Fibroblast of gingiva (primary cell): ENCODE measurements around the gene UVRAG.
"Not testable (repeated sequence)": the region's sequence is repeated elsewhere in the genome, so short reads cannot be mapped to it uniquely, and the experiment has no call there.

Source experiments
- DNase-seq: peaks from one replicate; pipeline ENCODE4 v3.0.0-alpha.2; 2011; ENCODE audit warnings: low read depth

Gene UVRAG

DNA sequence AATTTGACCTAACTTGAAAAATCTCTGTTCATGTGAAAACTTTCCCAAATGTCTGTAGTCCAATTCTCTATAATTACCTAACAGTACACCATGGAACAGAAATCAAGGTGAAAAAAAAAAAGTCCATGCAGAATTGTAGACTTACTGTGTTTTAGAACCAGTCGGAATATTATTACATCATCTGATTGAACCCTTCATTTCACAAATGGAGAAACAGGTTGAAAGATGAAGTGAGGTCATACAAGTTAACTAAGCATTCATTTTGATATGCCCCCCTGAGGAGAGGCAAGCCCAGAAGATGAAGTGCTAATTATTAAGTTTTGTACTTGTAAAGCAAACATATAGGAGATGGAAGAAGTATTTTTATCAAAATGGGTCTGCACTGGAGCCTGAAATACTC lies 211.9 kb downstream of the UVRAG start:
- DNase-seq, result no peak

GRCh38 chr11:76030286-76030685 lies 215.3 kb downstream of the UVRAG start:
- DNase-seq, result peak; percentile 38

DNA sequence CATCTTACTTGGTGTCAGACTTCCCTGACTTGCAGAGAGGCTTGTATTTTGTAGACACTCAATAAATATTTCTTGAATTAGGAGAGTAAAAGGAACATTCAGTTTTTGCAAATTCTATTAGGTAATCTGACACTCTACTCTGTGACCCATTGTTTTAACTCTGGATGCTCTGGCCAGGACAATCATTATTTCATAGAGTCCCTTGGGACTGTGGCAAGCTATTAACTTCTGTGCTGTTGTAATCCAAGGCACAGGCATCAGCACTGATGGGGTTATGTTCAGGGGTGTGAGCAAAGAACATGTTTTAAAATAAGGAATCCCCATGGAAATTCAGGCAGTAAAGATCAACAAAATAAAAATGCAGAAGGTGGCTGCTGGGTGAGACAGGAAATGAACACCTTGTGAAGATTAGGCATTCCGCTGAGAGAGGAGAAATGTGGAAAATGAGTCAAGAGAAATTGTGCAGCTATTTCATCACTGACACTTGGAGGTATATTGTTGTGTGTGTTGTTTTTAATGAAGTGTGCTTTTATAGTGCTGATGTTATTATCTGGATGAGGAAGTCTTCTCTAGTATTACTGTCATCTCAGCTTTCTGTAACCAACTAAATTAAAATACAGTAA lies 216.1 kb downstream of the UVRAG start:
- DNase-seq, result peak; percentile 87

GRCh38 chr11:76033699-76034098 lies 218.7 kb downstream of the UVRAG start:
- no peak for DNase-seq

DNA sequence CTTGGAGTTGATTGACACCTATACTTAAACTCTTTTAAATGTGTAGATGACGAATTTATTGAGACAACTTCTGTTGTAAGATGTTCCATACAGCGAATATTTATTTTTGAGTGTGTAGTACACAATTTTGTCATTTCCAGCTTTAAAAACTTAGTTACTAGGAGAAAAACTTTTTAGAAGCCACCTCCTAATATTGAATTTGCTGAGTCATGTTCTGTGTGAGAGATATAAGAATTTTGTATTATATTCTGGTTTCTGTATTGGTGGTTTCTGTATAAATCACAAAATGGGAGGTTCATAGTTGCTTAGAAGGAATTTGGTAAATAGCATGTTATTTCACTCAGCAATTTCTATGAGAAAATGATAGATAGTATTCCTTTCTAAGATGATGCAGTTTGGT lies 220.0 kb downstream of the UVRAG start:
- DNase-seq, result no peak

DNA sequence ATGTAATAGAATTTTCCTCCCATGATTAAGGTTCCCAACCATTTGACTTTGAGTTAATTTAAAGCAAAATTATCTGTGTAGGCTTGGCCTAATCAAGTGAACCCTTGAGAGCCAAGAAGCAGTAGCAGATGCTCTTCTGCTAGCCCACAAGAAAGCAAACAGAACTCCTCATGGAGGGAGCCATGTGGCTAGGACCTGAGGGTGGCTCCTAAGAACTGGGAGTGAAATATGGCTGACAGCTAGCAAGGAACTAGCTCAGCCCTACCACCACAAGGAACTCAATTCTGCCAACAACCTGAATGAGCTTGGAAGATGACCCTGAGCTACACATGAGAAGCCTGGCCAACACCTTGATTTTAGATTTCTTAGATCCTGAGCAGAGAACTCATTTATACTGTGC lies 223.6 kb downstream of the UVRAG start:
- DNase-seq, result no peak

GRCh38 chr11:76041208-76041607 lies 226.2 kb downstream of the UVRAG start:
- no peak for DNase-seq

GRCh38 chr11:76044750-76045320 lies 229.8 kb downstream of the UVRAG start:
- no peak for DNase-seq

DNA sequence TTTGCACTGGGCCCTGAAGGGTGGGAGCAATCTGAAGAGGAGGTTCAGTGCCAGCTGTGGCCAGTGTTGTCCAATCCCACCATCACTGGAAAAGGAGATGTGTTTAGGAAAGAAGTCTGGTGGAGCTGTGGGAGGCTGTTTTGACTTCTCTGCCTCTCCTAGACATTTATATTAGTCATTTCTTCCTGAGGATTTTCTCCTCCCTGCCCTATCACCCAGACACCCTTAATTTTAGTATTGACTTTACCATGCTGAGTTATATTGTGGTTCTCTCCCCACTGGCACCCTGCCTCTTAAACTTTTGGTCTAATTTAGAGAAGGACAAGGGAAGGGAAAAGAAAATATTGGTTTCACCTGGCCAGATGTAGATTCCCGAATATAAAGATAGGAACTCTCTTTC lies 232.2 kb downstream of the UVRAG start:
- DNase-seq, result no peak

- DNase-seq, result peak; percentile 54
These were observed 232.8 kb downstream of the UVRAG start for GRCh38 chr11:76047766-76048165.

GRCh38 chr11:76048763-76049162 lies 233.8 kb downstream of the UVRAG start:
- no peak for DNase-seq

GRCh38 chr11:76049511-76049910 lies 234.5 kb downstream of the UVRAG start:
- DNase-seq, result peak; percentile 44

DNA sequence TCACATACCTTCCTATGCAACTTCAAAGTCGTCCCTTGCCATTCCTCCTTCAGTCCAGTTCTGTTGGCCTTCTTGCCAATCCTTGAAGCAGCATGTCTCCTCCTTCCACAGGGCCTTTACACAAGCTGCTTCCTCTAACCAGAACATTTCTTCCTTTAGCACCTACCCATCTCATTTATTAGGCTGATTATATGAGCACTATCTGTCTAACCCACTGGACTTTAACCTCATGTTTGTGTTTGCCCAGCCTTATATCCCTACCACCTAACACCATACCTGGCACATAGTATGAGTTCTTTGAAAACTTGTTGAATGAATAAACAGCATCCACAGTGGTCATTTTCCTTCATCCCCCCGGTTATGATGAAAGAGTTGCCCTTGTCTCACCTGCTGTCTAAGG lies 236.9 kb downstream of the UVRAG start:
- DNase-seq, result no peak

GRCh38 chr11:76054330-76054729 lies 239.3 kb downstream of the UVRAG start:
- no peak for DNase-seq

DNA sequence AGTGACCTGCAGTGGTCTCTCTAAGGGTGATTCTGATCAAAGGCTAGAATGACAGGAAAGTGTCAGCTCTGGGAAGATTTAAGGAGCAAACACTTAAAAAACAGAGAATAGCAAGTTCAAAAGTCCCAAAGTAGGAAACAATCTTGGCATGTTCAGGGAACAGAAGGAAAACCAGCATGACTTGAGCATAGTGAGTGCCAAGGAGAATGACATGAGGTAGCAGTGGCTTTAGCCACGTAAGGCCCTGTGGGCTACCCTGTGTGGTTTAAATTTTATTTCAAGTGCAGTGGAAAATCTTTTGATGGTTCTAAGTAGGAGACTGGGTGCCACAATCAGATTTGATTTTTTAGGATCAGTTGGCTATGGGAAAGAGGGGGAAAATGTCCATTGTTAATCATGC lies 241.9 kb downstream of the UVRAG start:
- no peak for DNase-seq

DNA sequence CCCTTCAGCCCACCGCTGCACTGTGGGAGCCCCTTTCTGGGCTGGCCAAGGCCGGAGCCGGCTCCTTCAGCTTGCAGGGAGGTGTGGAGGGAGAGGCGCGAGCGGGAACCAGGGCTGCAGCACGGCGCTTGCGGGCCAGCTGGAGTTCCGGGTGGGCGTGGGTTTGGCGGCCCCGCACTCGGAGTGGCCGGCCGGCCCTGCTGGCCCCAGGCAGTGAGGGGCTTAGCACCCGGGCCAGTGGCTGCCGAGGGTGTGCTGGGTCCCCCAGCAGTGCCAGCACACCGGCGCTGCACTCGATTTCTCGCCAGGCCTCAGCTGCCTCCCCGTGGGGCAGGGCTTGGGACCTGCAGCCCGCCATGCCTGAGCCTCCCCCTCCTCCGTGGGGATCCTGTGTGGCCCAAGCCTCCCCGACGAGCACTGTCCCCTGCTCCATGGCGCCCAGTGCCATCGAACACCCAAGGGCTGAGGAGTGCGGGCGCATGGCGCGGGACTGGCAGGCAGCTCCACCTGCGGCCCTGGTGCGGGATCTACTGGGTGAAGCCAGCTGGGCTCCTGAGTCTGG lies 245.5 kb downstream of the UVRAG start:
- not testable (repeated sequence) for DNase-seq

DNA sequence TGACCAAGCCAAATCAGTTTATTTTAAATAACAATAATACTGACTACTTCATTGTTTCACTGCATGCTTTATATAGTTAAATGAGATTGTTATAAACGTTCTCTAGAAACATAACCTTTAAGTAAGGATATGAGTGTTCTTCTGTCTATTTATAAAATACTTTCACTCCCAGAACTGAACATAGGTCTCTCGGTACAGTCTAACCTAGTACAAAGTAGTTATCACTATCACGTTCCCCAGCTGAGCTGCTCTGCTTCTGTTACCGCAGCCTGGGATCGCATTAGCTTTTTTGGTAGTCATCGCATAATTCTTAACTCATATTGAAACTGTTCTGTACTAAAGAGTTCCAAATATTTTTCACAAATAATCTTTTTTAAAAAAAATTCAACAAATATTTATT lies 247.7 kb downstream of the UVRAG start:
- DNase-seq, result no peak

- DNase-seq, result no peak
These were observed 249.2 kb downstream of the UVRAG start for GRCh38 chr11:76064192-76064591.

DNA sequence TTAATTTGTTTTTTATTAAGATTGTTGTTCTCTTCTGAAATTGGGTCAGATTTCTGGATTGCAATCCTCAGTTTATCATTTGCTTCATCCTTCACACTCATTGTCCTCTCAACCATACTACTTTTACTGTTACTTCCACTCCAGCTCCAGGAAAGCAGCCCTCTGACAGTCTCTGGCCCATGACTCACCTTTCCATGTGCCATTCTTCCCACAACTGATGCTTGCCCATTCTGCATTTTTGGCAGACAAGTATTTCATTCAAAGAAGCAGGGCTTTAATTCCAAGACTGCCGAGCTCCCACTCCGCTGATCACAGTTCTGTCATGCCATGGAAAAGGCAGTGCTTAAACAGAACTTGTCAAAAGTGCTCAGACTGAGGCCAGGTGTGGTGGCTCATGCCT lies 252.1 kb downstream of the UVRAG start:
- no peak for DNase-seq

DNA sequence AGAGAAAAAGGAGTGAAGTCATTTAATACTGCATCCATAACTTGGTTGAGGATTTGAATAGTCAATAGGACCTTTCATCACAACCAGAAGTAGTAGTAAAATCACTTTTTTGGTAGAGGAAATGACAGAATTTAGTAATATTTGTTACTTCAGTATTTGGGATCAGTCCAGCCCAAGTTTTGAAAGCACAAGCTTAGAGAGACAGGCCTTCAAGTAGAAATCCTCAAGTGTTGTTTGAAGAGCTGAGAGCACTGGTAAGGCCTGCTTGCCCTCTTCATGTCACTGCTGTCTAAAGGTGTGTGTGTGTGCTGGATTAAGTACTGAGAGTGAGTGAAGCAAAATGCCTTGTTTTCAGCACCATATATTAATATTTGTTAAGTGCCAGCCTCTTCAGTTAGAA lies 254.0 kb downstream of the UVRAG start:
- peak; percentile 12 for DNase-seq

- no peak for DNase-seq
These were observed 256.1 kb downstream of the UVRAG start for GRCh38 chr11:76071090-76071489.

DNA sequence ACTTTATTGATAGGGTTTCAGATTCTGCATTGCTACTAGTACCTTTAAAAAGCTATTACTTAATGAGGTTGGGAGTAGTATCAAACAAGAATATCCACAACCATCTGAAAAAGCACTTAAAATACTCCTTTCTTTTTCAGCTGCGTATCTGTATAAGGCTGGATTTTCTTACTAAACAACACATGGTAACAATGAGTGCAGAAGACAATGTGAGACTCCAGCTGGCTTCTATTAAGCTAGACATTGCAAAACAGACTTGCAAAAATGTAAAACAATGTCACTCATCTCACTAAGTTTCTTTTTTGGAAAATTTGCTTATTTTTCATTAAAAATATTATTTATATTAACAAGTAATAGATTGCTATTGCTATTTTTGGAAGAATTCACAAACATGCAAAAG lies 258.7 kb downstream of the UVRAG start:
- DNase-seq, result peak; percentile 85

GRCh38 chr11:76074148-76075095 lies 259.4 kb downstream of the UVRAG start:
- peak; percentile 66 for DNase-seq
